Activated CD8-positive, alpha-beta memory T cell treated with anti-CD3 and anti-CD28 coated beads, Interleukin-2, amount 10 ng/mL, durations not matched to agents 7 days and 5 days (primary cell): ENCODE data around the gene FSHR. TPM values are rescaled to one million over a fixed set of nuclear protein-coding genes. Genes with fewer than 3 reads are reported as not detected.

Experiments used
- ATAC-seq: fragments of 150-1000 bp; cut with Tn5 transposase; one replicate; pipeline ENCODE4 v1.10.0; 2021; ENCODE audit warnings: moderate library complexity
- CTCF ChIA-PET: fragments of 350-600 bp; sonication (Branson Sonifier 250); formaldehyde crosslinking; loops from one replicate; lab custom pipeline; 2021; ENCODE audit warnings: antibody characterized with exemption; lab: Charles Lee
- DNase-seq: peaks from one replicate; pipeline ENCODE4 v3.0.0-alpha.2; 2020
- H3K27ac Mint-ChIP-seq: one replicate; pipeline ENCODE4 v1.8.0; 2021; ENCODE audit warnings: mild to moderate bottlenecking, mixed read lengths
- H3K27me3 Mint-ChIP-seq: one replicate; pipeline ENCODE4 v1.8.0; 2021; ENCODE audit warnings: mixed read lengths
- H3K36me3 Mint-ChIP-seq: one replicate; pipeline ENCODE4 v1.8.0; 2021; ENCODE audit warnings: mild to moderate bottlenecking, mixed read lengths
- H3K4me1 Mint-ChIP-seq: one replicate; pipeline ENCODE4 v1.8.0; 2021; ENCODE audit warnings: mixed read lengths
- H3K4me3 Mint-ChIP-seq: one replicate; pipeline ENCODE4 v1.8.0; 2021; ENCODE audit warnings: mild to moderate bottlenecking, moderate library complexity, mixed read lengths
- H3K9me3 Mint-ChIP-seq: one replicate; pipeline ENCODE4 v1.8.0; 2022; ENCODE audit warnings: low read depth, mixed read lengths
- total RNA-seq, 2 experiments: library from RNA; stranded (reverse); gene quantifications; one replicate each; pipeline ENCODE4 v1.2.3, GENCODE V29; 2021

The FSHR gene
- total RNA-seq, 2 experiments from 2014 or later: not detected

DNA sequence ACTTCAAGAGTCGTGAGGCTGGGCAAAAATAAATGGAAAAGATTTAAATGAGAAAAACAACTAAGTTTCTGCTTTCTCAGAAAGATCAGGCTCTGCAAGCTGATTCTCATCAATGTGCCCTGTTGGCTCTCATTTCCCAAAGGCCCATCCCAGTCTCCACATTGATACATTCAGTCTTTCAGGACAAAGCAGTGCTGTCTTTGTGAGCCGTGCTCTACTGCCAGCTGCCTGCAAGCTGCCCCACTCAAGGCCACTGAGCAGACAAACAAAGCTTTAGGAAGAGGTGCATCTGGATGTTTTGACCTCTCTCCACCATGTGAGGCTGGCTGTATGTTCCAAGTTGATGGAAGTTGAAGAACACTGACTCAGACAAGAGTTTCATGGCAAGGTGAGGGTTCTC, 48.8 kb downstream of the FSHR start:
- ATAC-seq (no peak), DNase-seq (no peak)
- H3K27ac Mint-ChIP-seq: no peak overlapping the region
- H3K4me1 Mint-ChIP-seq: no peaks in the 10 kb centered on the region
- no peak overlapping the region for H3K4me3 Mint-ChIP-seq
- H3K36me3 Mint-ChIP-seq: no peaks in the 10 kb centered on the region
- H3K27me3 Mint-ChIP-seq: no peaks in the 10 kb centered on the region
- H3K9me3 Mint-ChIP-seq: peaks cover 2% of the 10 kb centered on the region
- CTCF ChIA-PET: no interaction called here

DNA sequence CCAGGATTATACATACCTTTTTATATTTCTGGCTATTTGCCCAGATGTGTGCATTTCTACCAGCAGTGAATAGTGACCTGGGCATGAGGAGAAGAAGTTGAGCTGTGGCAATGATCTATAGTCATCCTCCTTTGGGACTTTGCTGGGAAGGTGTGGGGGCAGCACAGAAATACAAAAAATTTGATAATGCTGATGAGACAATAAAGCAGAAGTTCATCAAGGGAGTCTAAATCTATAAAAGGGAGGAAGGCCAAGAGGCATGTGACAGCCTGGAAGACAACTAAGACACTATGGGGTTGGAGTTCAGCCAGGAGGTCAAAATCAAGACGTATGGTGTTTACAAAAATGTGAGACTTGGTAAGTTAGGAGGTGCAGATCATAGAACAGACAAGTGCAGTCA, 52.2 kb downstream of the FSHR start:
- H3K36me3 Mint-ChIP-seq: no peaks in the 10 kb centered on the region
- H3K9me3 Mint-ChIP-seq: peaks cover 5% of the 10 kb centered on the region
- no peak overlapping the region for H3K27ac Mint-ChIP-seq
- no peaks in the 10 kb centered on the region for H3K4me1 Mint-ChIP-seq
- CTCF ChIA-PET: no interaction called here
- H3K4me3 Mint-ChIP-seq: no peak overlapping the region
- ATAC-seq (no peak), DNase-seq (no peak)
- no peaks in the 10 kb centered on the region for H3K27me3 Mint-ChIP-seq

DNA sequence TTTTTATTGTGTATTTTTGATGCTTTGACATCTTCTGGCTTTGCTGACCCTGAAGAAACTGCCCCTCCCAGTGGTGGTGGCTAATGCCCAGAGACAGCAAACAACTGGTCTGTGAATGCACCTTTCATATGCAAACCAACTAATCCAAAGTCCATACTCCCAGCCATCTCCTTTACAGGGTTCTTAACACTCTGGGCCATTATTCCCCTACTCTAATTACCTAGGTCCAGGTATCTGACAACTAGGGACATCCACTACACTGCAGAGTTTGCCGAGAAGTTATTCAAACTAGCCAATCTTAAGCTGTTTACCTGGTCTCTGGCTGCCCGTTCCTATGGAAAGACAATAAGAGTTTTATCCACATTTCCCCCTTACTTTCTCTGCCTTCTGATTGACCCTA, 73.6 kb downstream of the FSHR start:
- H3K36me3 Mint-ChIP-seq: no peaks in the 10 kb centered on the region
- H3K9me3 Mint-ChIP-seq: peaks cover 3% of the 10 kb centered on the region
- ATAC-seq (no peak), DNase-seq (no peak)
- H3K27ac Mint-ChIP-seq: no peak overlapping the region
- no peaks in the 10 kb centered on the region for H3K27me3 Mint-ChIP-seq
- CTCF ChIA-PET: no interaction called here
- no peaks in the 10 kb centered on the region for H3K4me1 Mint-ChIP-seq
- no peak overlapping the region for H3K4me3 Mint-ChIP-seq

DNA sequence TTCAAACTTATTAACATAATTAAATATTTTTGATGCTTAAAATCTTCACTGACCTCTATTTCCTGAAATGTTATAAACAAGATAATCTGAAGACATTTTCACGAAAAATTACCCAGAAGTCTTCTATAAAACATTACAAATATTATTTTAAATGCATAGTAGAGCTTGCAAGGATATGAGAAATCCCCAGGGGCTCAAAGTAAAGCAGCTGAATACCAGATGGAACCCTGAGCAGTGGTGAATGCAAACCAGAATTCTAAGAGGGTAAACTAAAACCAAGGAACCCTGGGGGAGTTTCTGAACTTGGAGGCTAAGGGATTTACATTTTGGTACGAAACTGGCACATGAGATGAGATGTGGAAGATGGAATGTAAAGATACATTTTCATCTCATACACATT, 83.6 kb downstream of the FSHR start:
- peaks cover 2% of the 10 kb centered on the region for H3K9me3 Mint-ChIP-seq
- DNase-seq: no peak
- no peak for ATAC-seq
- CTCF ChIA-PET: no interaction called here
- no peak overlapping the region for H3K4me3 Mint-ChIP-seq
- no peaks in the 10 kb centered on the region for H3K27me3 Mint-ChIP-seq
- H3K36me3 Mint-ChIP-seq: no peaks in the 10 kb centered on the region
- no peaks in the 10 kb centered on the region for H3K4me1 Mint-ChIP-seq
- H3K27ac Mint-ChIP-seq: no peak overlapping the region

DNA sequence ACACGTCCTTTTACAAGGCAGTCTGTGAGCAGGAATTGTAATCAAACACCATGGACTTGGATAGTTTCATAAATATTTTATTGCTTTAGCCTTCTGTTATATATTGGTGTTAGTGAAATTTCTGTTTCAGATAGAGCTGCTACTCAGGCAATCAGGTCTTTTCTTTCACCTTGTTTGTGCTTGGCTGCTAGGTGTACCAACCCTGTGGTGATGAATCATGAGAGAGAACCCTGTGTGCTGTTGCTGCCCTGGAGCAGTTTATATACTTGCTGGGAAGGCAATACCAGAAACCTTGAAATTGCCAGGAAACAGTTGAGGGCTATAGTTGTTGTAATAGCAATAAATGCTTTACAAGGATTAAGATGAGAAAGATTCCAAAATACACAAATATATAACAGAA, 84.5 kb downstream of the FSHR start:
- H3K9me3 Mint-ChIP-seq: peaks cover 2% of the 10 kb centered on the region
- ATAC-seq (no peak), DNase-seq (no peak)
- no peak overlapping the region for H3K27ac Mint-ChIP-seq
- H3K36me3 Mint-ChIP-seq: no peaks in the 10 kb centered on the region
- H3K4me3 Mint-ChIP-seq: no peak overlapping the region
- CTCF ChIA-PET: no interaction called here
- H3K4me1 Mint-ChIP-seq: no peaks in the 10 kb centered on the region
- no peaks in the 10 kb centered on the region for H3K27me3 Mint-ChIP-seq

DNA sequence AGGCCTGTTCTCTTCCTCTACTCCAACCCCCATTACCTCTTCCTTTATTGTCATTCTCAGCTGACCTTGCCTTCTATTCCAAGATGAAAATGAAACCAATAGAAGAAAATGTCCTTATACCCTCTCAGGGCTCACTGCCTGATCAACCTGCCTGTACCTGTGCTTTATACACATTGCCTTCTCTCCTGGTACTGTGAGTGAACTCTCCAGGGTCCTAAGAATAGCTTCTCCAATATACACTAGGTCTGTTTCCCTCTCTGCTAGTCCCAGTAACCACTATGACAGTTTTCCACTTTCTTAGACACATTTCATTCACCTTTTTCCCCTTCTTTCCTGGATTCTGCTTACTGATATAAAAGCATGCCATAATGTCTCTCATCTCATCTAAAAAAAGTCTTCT, 85.7 kb downstream of the FSHR start:
- CTCF ChIA-PET: no interaction called here
- Mint-ChIP-seq H3K36me3 (no peaks in the 10 kb centered on the region), H3K4me3 (no peak overlapping the region), H3K4me1 (no peaks in the 10 kb centered on the region), H3K27ac (no peak overlapping the region), H3K27me3 (no peaks in the 10 kb centered on the region), H3K9me3 (peaks cover 2% of the 10 kb centered on the region)
- DNase-seq (no peak), ATAC-seq (no peak)

DNA sequence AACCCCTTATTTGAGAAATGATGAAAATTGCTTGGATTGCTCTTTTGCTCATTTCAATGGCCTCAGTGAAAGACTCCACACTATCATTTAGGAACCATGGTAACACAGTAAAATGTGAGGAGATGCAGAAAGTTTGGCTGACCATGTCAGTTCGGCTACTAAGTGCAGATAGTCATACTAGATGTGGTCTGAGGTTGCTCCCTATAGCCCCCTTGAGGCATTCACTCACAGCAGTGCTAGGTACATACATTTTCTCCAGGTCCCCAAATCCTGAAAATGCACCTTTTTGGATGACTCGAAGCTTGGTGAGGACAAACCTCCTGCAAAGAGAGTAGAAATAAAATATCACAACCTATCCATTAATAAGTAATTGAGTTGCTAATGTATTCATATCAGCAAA, 86.3 kb downstream of the FSHR start:
- no peak for ATAC-seq
- CTCF ChIA-PET: no interaction called here
- H3K4me3 Mint-ChIP-seq: no peak overlapping the region

DNA sequence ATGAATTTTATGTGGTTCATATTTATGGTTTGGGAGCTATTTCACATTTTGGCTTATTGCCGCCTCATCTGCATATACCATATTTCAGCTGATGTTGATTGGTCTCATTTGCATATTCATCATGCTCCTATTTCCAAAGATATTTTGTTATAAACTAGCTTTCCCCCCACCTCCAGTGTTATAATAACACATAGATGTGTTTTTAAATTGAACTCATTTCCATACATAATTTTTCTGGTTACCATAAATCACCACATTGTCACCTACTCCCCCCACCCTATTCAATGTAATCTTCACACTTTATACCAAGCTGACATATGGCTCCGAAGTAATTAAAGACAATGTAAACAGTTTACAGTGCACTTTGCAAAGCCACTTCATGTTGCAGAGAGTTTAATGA, 101.2 kb downstream of the FSHR start:
- no peak for ATAC-seq
- Mint-ChIP-seq H3K4me3 (no peak overlapping the region), H3K4me1 (no peaks in the 10 kb centered on the region), H3K27ac (no peak overlapping the region), H3K27me3 (no peaks in the 10 kb centered on the region), H3K36me3 (no peaks in the 10 kb centered on the region), H3K9me3 (peaks cover 4% of the 10 kb centered on the region)
- CTCF ChIA-PET: no interaction called here
- DNase-seq: no peak

More for the DNA sequence above, 86.3 kb downstream of the FSHR start:
- Mint-ChIP-seq H3K9me3 (peaks cover 2% of the 10 kb centered on the region), H3K27me3 (no peaks in the 10 kb centered on the region), H3K27ac (no peak overlapping the region), H3K36me3 (no peaks in the 10 kb centered on the region), H3K4me1 (no peaks in the 10 kb centered on the region)
- no peak for DNase-seq

DNA sequence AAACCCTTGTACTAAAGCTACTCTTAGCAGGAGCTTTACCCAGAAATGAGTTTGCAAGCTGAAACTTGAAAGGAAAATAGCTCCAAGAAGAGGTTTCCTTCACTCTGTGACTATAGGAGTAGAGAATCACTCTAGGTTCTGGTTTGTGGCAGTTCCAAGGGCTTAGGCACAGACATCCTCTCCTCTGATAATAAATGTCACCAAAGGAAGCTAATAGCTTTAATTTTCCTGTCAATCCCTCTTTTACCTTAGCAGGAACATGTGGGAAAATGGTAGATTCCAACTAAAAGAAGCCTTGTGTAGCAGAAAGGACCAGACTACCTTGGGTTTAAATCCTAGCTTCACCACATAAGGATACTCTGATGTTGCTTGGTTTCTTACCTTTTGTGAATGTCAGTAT, 104.0 kb downstream of the FSHR start:
- Mint-ChIP-seq H3K27ac (no peak overlapping the region), H3K36me3 (no peaks in the 10 kb centered on the region), H3K9me3 (no peaks in the 10 kb centered on the region), H3K4me3 (no peak overlapping the region), H3K27me3 (no peaks in the 10 kb centered on the region), H3K4me1 (no peaks in the 10 kb centered on the region)
- CTCF ChIA-PET: no interaction called here
- no peak for DNase-seq
- no peak for ATAC-seq

DNA sequence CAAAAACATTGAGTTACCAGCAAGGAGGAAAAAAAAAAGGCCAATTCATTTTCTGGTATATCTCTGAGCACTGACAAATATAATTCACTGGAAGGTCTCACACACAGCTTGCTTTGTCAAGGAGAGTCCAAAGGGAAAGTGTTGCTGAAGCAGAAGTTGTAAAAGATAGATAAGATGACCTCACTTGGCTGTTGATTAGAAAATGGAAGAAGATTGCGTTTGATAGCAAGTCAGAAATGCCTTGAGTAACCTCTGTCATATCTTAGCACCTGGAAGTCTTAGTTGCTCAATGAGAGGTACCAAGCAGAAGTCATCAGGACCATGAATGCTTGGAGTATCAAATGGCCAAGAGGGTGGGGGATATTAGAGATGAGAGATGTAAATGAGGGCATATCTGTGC, 105.2 kb downstream of the FSHR start:
- Mint-ChIP-seq H3K9me3 (no peaks in the 10 kb centered on the region), H3K4me1 (no peaks in the 10 kb centered on the region), H3K27me3 (no peaks in the 10 kb centered on the region), H3K4me3 (no peak overlapping the region), H3K36me3 (no peaks in the 10 kb centered on the region), H3K27ac (no peak overlapping the region)
- CTCF ChIA-PET: no interaction called here
- ATAC-seq (no peak), DNase-seq (no peak)

DNA sequence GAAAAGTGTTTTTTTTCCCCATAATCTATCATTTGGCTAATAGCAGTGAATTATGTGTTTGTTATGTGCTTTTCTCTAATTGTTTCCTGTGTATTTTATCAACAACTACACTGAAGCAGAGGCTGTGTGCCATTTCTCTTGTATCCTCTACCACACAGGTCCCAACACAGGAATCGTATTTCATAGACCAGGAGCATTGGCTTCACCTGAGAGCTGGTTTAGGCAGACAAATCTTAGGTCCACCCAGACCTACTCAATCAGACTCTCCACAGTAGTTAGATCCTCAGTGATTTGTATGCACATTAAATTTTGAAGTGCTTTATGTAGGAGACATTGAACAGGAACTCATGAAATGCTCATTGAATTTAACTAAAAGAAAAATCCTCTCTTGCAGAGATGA, 109.2 kb downstream of the FSHR start:
- no peaks in the 10 kb centered on the region for H3K36me3 Mint-ChIP-seq
- no peaks in the 10 kb centered on the region for H3K4me1 Mint-ChIP-seq
- H3K27me3 Mint-ChIP-seq: no peaks in the 10 kb centered on the region
- no peak overlapping the region for H3K4me3 Mint-ChIP-seq
- ATAC-seq (no peak), DNase-seq (no peak)
- peaks cover 2% of the 10 kb centered on the region for H3K9me3 Mint-ChIP-seq
- no peak overlapping the region for H3K27ac Mint-ChIP-seq
- CTCF ChIA-PET: no interaction called here

DNA sequence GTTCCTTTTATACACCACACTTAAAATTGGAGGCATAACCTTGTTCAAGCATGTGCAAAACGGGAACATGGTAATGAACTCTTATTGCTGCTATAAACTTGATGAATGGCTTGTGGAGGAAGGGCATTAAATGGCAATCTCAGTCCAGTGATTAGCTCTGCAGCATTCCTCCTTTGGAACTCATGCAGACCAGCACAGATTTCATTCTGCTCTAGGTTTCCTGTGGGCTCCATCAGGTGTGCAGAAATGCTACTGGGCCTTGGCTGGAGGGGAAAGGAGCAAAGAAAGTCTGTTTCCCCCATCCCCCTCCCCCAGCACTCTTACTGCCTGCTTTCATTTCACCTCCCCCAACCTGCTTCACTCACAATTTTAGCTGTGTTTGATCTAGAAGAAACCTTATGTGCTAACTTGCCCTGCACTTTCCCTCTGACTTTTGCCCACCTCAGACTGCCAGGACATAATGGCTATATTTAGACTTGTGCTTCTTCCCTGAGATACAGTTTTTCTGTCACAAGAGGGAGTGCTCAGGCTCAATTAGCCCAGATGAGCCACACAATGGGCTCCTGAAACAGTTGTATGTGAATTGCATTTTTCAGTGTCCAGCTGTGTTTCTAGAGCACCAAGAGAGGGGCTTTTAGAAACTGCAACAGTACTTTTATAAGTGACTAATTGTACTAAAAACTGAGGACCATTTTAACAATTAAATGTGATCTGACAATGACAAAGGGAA, 109.8 kb downstream of the FSHR start:
- Mint-ChIP-seq H3K4me3 (no peak overlapping the region), H3K9me3 (peaks cover 2% of the 10 kb centered on the region), H3K27ac (no peak overlapping the region), H3K4me1 (no peaks in the 10 kb centered on the region), H3K36me3 (no peaks in the 10 kb centered on the region), H3K27me3 (no peaks in the 10 kb centered on the region)
- CTCF ChIA-PET: interaction anchor here (1.0 kb wide), 1 partner anchor 30 kb away, joined by 3 read pairs; no protein-coding TSS in a partner anchor
- no peak for DNase-seq
- ATAC-seq: no peak

DNA sequence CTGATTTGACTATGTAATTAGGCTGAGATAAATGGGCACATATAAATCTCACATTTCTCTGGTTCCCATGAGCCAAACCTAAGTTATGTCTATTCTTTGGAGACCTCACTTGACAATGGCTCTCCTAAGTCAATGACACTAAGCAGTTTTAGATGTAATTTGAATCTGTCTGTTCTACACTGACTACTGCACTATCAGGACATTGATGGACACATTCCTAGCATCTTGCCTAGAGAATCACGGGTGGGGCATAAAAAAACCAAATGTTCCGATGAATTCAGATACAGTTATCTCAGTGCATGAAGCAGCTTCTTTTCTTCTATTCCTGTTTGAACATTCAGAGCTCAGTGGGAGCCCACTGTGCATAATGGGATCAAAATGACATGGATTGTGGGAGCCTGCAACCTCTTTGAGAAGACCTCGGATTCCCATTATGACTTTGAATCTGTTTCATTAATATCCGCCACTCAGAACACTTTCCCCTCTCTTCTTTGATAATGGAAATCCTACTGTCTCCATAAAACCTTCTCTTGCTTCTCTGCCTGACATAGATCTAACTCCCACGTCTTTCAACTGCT, 110.8 kb downstream of the FSHR start:
- Mint-ChIP-seq H3K27me3 (no peaks in the 10 kb centered on the region), H3K36me3 (no peaks in the 10 kb centered on the region), H3K9me3 (peaks cover 2% of the 10 kb centered on the region), H3K4me3 (no peak overlapping the region), H3K27ac (no peak overlapping the region), H3K4me1 (no peaks in the 10 kb centered on the region)
- DNase-seq (no peak), ATAC-seq (no peak)
- CTCF ChIA-PET: no interaction called here

DNA sequence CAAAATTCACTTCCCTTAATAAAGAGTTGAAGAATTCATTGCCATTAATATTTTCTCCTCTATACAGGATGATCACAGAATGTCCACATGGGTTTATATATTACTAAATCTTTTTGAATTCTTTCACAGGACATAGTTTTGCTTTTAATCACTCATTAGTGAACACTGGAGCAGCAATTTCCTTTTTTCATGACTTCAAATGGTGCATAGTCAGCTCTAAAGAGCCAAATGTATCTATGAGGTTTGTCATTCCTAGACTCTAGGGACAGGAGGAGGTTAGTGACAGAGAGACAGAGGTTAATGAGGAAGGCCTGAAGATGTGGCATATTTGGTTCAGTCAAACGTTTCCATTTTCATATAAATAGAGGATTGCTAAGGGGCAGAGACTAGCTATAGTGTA, 111.8 kb downstream of the FSHR start:
- CTCF ChIA-PET: no interaction called here
- Mint-ChIP-seq H3K36me3 (no peaks in the 10 kb centered on the region), H3K4me1 (no peaks in the 10 kb centered on the region), H3K27ac (no peak overlapping the region), H3K27me3 (no peaks in the 10 kb centered on the region), H3K4me3 (no peak overlapping the region), H3K9me3 (peaks cover 2% of the 10 kb centered on the region)
- DNase-seq: no peak
- ATAC-seq: no peak
